CD4-positive, alpha-beta T cell treated with Interleukin-4 for 4 hours (primary cell): ENCODE data around the gene RGS1.

Source experiments
- DNase-seq: peaks from one replicate; pipeline ENCODE4 v3.0.0-alpha.2; 2020

Gene RGS1

GRCh38 chr1:192575499-192576189, at the start of gene RGS1:
Gene RGS1 (plus strand): TSS chr1:192575773. CDS start chr1:192575793, 20 bp downstream.
- DNase-seq = peak; percentile 90

GRCh38 chr1:192527111-192527795, 48.3 kb upstream of the RGS1 start:
- no peak for DNase-seq

- DNase-seq = no peak
These were observed 47.6 kb upstream of the RGS1 start for GRCh38 chr1:192527950-192528349.

GRCh38 chr1:192529031-192529755, 46.4 kb upstream of the RGS1 start:
- no peak for DNase-seq

GRCh38 chr1:192529811-192530210, 45.8 kb upstream of the RGS1 start:
- no peak for DNase-seq

- peak; percentile 20 for DNase-seq
These were observed 45.3 kb upstream of the RGS1 start for GRCh38 chr1:192530254-192530653.

GRCh38 chr1:192531037-192531703, 44.4 kb upstream of the RGS1 start:
- DNase-seq = peak; percentile 68

GRCh38 chr1:192534666-192535065, 40.9 kb upstream of the RGS1 start:
- no peak for DNase-seq

GRCh38 chr1:192535916-192536664, 39.5 kb upstream of the RGS1 start:
- no peak for DNase-seq

GRCh38 chr1:192538407-192539296, 36.9 kb upstream of the RGS1 start:
- DNase-seq = peak; percentile 65

- DNase-seq = peak; percentile 22
These were observed 36.1 kb upstream of the RGS1 start for GRCh38 chr1:192539297-192540092.

- DNase-seq = no peak
These were observed 32.1 kb upstream of the RGS1 start for GRCh38 chr1:192543445-192543844.

GRCh38 chr1:192545896-192546521, 29.6 kb upstream of the RGS1 start:
- peak; percentile 42 for DNase-seq

GRCh38 chr1:192546596-192547190, 28.9 kb upstream of the RGS1 start:
- peak; percentile 57 for DNase-seq

GRCh38 chr1:192547501-192547900, 28.1 kb upstream of the RGS1 start:
- no peak for DNase-seq

GRCh38 chr1:192549937-192550336, 25.6 kb upstream of the RGS1 start:
- DNase-seq = peak; percentile 40

- peak; percentile 70 for DNase-seq
These were observed 24.5 kb upstream of the RGS1 start for GRCh38 chr1:192550922-192551534.

- DNase-seq = peak; percentile 47
These were observed 22.8 kb upstream of the RGS1 start for GRCh38 chr1:192552760-192553191.

GRCh38 chr1:192553741-192554140, 21.8 kb upstream of the RGS1 start:
- no peak for DNase-seq
